UCSD-AML1 (cell line): ENCODE measurements around the gene GAP43.

ENCODE experiments used
- DNase-seq: peaks from one replicate; lab custom pipeline; 2025; ENCODE audit not compliant: unreplicated experiment; lab: John Stamatoyannopoulos, UW

GAP43 gene

GRCh38 chr3:115623044-115623868, at the start of gene GAP43:
GAP43 (plus strand) TSS chr3:115623510; CDS start chr3:115623690, 180 bp downstream.
- DNase-seq: no peak

- no peak for DNase-seq
Observed at GRCh38 chr3:115576325-115576875, 46.9 kb upstream of the GAP43 start.

GRCh38 chr3:115577000-115577399, 46.3 kb upstream of the GAP43 start:
- no peak for DNase-seq

- DNase-seq: no peak
Observed at GRCh38 chr3:115578331-115578730, 45.0 kb upstream of the GAP43 start.

GRCh38 chr3:115580566-115580965, 42.7 kb upstream of the GAP43 start:
- DNase-seq: no peak

GRCh38 chr3:115581362-115582135, 41.8 kb upstream of the GAP43 start:
- no peak for DNase-seq

GRCh38 chr3:115588201-115589115, 34.9 kb upstream of the GAP43 start:
- DNase-seq: no peak

- no peak for DNase-seq
Observed at GRCh38 chr3:115590873-115591272, 32.4 kb upstream of the GAP43 start.

GRCh38 chr3:115595611-115596275, 27.6 kb upstream of the GAP43 start:
- DNase-seq: no peak

- no peak for DNase-seq
Observed at GRCh38 chr3:115598216-115598615, 25.1 kb upstream of the GAP43 start.

- no peak for DNase-seq
Observed at GRCh38 chr3:115602194-115602593, 21.1 kb upstream of the GAP43 start.

GRCh38 chr3:115611630-115612029, 11.7 kb upstream of the GAP43 start:
- DNase-seq: no peak

GRCh38 chr3:115615001-115615814, 8.1 kb upstream of the GAP43 start:
- no peak for DNase-seq

- DNase-seq: no peak
Observed at GRCh38 chr3:115616461-115616860, 6.8 kb upstream of the GAP43 start.

GRCh38 chr3:115617591-115617990, 5.7 kb upstream of the GAP43 start:
- no peak for DNase-seq

GRCh38 chr3:115624029-115624741, 875 bp downstream of the GAP43 start:
- DNase-seq: no peak

GRCh38 chr3:115624901-115625300, 1.6 kb downstream of the GAP43 start:
- no peak for DNase-seq

GRCh38 chr3:115626006-115626409, 2.7 kb downstream of the GAP43 start:
- DNase-seq: no peak

GRCh38 chr3:115626721-115627120, 3.4 kb downstream of the GAP43 start:
- no peak for DNase-seq
